Muscle of arm (tissue), 14 donors: ENCODE measurements around the gene STARD4. TPM values are rescaled to one million over a fixed set of nuclear protein-coding genes. Genes with fewer than 3 reads are reported as not detected.
A peak's percentile ranks its signal among the peaks of the same experiment; 100 is the strongest.

ENCODE experiments used
- DNase-seq: peaks from one replicate; pipeline ENCODE4 v3.0.0-alpha.2; 2013
- long read RNA-seq, 11 donors: transcript quantifications; one replicate each; lab custom pipeline, GENCODE V29; 2026
- polyA plus RNA-seq, 12 donors: library from polyadenylated mRNA; unstranded; fragments of 120-200 nt; gene quantifications; one replicate each; pipeline ENCODE4 v1.2.1, GENCODE V29; 2013; ENCODE audit not compliant: insufficient read length in 12 of 12

The STARD4 gene, protein sequence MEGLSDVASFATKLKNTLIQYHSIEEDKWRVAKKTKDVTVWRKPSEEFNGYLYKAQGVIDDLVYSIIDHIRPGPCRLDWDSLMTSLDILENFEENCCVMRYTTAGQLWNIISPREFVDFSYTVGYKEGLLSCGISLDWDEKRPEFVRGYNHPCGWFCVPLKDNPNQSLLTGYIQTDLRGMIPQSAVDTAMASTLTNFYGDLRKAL
- polyA plus RNA-seq, result 10 to 100 TPM in 7 of 12 donors, 1 to 10 TPM in 4, not detected in 1; 5.6 to 25.6 (median 11.0) TPM
- long read RNA-seq, donor 1, partial matches to known transcripts, result 0 of 4 reads
- long read RNA-seq, donor 1, other reads (novel, unspliced or antisense), result 0 of 4 reads
- long read RNA-seq, donor 2, partial matches to known transcripts, result 0 of 2 reads
- long read RNA-seq, donor 2, other reads (novel, unspliced or antisense), result 0 of 2 reads
- long read RNA-seq, donor 3, result 0 reads
- long read RNA-seq, donor 4, result 0 reads
- long read RNA-seq, donor 5, result 0 reads
- long read RNA-seq, donor 6, result 0 reads
- long read RNA-seq, donor 7, full-length matches to known transcripts, result 2 of 2 reads
- long read RNA-seq, donor 7, partial matches to known transcripts, result 0 of 2 reads
- long read RNA-seq, donor 7, other reads (novel, unspliced or antisense), result 0 of 2 reads
- long read RNA-seq, donor 8, full-length matches to known transcripts, result 1 of 1 reads
- long read RNA-seq, donor 8, partial matches to known transcripts, result 0 of 1 reads
- long read RNA-seq, donor 8, other reads (novel, unspliced or antisense), result 0 of 1 reads
- long read RNA-seq, donor 9, result 0 reads
- long read RNA-seq, donor 10, partial matches to known transcripts, result 0 of 1 reads
- long read RNA-seq, donor 10, other reads (novel, unspliced or antisense), result 0 of 1 reads
- long read RNA-seq, donor 11, partial matches to known transcripts, result 0 of 1 reads
- long read RNA-seq, donor 11, other reads (novel, unspliced or antisense), result 0 of 1 reads

DNA sequence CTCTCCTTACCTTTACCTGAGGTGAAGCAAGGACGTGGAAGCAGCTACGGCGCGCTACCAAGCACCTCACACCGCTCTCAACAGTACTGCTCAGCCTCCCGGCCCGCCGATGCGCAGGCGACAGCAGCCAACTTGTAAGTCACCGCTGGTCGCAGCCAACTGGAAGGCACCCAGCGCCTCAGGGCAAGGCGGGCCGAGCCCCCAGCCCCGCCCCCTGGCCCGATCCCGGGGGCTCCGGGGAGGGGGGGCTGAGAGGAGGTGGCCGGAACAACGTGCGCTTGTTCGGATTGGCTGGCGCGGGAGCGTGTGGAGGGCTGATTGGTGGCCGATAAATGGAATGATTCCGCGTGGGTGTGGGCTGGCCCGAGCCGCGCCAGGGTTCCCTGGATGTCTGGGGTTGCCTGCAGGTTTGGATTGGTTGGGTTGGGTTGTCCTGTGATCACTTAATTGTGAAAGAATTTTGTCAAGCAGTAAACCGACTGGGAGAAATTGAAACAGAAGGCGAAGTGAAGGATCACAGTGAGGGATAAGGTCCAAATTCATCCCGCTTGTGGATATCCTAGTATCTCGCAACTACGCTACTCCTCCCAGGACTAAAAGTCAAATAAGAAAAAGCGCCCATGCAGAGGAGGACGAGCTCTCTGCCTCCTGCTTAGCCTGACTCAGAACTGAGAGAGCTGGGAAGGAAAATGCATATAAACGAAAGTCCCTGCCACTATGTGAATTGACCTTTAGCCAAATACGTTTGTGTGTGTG, at the start of gene STARD4:
Gene STARD4 (minus strand): TSS at position 161 of the 756 bp plus-strand sequence. CDS start 5,102 bp downstream, outside the sequence.
- peak; percentile 95 for DNase-seq

GRCh38 chr5:111559680-111560079, 47.3 kb upstream of the STARD4 start:
- DNase-seq, result no peak

- DNase-seq, result no peak
Measured at GRCh38 chr5:111557686-111558085, 45.4 kb upstream of the STARD4 start.

- DNase-seq, result no peak
Measured at GRCh38 chr5:111557111-111557510, 44.8 kb upstream of the STARD4 start.

GRCh38 chr5:111556501-111556900, 44.2 kb upstream of the STARD4 start:
- no peak for DNase-seq

DNA sequence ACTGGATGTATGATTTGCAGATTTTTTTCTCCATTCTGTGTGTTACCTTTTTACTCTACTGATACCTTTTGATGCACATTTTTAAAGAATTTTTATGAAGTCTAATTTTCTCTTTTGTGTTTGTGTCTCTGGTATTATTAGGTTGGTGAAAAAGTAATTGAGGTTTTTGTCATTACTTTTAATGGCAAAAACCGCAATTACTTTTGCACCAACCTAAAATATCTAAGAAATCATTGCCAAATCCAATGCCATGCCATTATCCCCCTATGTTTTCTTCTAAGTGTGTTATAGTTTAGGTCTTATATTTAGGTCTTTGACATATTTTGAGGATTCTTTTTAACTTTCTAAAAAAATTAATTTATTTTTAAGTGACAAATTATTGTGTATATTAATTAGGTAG, 43.4 kb upstream of the STARD4 start:
- DNase-seq, result no peak

GRCh38 chr5:111553868-111554267, 41.5 kb upstream of the STARD4 start:
- DNase-seq, result no peak

- no peak for DNase-seq
Measured at GRCh38 chr5:111552896-111553295, 40.6 kb upstream of the STARD4 start.

- DNase-seq, result no peak
Measured at GRCh38 chr5:111552492-111552891, 40.2 kb upstream of the STARD4 start.

- DNase-seq, result no peak
Measured at GRCh38 chr5:111551569-111552275, 39.4 kb upstream of the STARD4 start.

GRCh38 chr5:111551161-111551560, 38.8 kb upstream of the STARD4 start:
- no peak for DNase-seq

- peak; percentile 90 for DNase-seq
Measured at GRCh38 chr5:111550282-111551020, 38.1 kb upstream of the STARD4 start.

- DNase-seq, result no peak
Measured at GRCh38 chr5:111548992-111549649, 36.8 kb upstream of the STARD4 start.

DNA sequence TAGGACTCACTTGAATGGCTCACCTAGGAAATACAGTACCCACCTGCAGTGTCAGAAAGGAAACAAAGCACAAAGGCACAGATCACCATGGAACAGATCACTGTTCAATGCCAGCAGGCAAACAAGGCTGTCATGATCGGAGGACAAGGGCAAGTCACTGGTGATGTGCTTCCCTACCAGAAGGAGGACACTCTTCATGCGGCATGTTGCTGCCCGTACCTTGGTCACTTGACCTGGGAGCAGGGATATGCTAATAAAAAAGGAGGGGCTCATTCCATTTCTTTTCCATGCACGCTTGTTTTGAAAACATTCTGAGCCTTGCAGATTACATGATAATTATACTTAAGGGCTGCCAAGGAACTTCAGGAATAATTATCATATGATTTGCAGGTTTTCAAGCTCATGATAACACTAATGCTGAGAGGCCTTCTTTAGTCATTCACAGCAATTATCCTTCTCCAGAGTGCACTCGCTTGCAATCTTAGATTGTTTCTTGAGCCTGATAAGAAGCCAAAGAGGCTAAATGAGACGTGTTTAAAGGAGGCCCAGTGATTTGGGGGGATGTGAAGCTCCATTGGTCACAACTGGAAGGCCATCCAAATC, 36.1 kb upstream of the STARD4 start:
- no peak for DNase-seq

DNA sequence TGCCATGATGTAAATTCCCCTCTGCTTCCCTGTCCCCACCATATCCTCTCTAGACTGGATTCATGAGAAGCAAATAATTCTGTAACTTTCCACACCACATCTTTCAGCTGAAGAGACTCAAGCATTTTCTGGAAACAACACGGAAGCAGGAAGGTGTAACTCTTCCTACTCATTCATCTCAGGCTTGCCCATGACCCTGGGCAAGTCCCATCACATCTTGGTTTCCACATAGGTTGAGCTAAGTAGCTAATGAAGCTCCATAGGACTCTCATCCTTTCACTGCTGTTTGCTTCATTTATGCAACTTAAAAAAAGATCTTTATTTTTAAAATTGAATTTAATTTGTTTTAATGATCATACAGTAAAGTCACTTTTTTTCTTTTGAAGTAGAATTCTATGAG, 32.7 kb upstream of the STARD4 start:
- no peak for DNase-seq

DNA sequence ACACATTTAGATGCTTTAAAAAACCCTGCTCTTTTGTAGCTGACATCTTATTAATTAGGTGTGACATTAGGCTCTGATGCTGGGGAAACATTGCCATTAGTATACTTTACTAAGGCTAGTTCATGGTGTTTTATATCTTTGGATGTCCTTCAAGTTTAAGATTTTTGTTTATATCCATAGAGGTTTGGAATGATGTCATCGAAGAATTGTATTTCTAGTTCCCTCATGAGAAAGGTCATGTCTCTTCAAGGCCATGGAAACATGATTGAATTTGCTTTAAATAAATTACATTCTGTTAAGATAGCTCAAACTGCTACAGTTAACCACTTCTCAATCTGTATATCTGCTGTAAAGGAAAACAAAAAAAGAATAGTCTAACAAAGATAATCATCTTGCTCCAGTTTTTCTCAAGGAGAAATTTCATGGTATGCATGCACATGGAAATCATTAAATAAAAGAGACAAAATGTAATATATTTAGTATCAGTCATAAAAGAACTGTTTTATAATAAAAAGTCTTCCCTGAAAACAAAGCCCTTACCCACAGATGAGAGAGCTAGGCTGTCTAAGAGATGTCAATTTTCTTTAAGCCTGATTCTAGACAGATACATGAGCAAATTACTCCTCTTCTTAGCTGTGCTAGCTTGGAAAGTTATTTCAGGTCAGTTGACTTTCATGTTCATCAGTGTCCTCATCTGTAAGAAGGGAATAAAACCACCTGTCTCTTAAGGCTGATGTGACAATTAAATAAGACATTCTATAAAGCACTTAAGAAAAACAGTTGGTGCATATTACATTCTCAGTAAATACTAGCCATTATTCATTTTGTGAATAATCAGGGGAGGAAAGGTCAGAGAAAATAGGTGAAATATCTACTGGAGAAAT, 25.0 kb upstream of the STARD4 start:
- DNase-seq, result peak; percentile 55

DNA sequence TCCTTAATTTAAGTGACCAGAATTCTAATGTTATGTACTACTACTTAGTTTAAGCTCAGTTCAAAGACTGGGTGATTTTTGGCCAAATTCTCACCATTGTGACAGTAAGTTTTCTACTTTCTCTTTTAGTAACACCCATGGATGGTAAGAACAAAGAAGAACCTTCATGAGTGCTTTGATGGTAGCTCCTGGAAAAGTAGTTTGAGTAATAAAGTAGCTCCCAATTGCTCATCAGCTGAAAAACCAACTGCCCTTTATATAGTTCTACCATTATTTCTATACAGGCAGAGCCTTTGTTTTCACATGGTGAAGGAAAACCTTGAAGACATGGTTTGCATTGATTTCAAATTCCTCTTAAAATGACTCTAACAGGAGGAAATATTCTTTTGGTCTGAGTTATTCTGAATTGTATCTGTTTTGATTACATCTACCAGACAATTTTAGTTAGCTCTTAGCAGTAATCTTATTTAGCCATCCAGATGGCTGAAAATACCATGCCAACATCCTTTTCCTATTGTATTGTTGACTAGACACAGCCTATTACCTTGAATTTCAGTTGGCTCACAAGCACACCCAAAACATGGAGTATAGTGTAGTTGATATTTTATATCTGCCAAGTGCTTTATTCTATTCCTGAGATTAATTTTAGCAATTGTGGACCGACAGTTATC, 23.7 kb upstream of the STARD4 start:
- DNase-seq, result no peak
